GM18520 (cell line): ENCODE results near the gene MET.

Experiments
- ATAC-seq: cut with Tn5 transposase; IDR thresholded peaks from one replicate; pipeline ENCODE4 v1.9.1; 2021; ENCODE audit not compliant: unreplicated experiment

Gene MET

DNA sequence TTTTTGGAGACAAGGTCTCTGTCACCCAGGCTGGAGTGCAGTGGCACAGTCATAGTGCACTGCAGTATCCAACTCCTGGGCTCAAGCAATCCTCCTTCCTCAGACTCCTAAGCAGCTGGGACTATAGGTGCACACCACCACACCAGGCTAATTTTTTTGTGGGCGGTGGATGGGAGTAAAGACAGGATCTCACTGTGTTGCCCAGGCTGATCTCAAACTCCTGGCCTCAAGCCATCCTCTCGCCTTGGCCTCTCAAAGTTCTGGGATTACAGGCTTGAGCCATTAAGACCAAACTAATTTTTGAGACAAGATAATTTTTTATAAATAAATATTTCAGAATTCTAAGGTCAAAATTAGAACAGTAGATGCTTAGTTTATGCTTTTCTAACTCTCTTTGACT lies 109.6 kb downstream of the MET start:
- no peak for ATAC-seq

DNA sequence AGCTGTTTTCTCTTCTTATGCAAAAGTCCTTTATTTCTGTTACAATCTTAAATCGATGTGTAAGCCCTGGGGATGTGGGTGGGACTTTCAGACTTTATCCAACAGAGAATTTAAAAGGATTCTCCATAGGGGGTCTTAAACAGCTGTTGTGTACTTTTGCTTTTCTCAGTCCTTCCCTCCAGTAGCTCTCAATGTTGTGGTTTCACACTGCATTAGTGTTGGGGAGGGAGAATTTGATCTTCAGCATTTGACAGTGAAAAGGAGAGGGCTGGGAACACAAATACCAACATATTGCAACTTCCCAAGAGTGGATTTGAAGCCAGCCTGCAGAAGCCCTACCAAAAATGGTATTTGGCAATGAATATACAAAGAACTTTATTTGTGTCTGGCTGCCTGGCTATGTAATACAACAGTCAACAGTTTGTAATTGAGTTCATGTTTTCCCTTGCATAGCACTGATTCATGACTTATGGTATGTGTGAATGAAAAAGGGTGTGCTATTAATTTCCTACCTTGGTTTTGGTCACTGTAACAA lies 110.2 kb downstream of the MET start:
- ATAC-seq: no peak

DNA sequence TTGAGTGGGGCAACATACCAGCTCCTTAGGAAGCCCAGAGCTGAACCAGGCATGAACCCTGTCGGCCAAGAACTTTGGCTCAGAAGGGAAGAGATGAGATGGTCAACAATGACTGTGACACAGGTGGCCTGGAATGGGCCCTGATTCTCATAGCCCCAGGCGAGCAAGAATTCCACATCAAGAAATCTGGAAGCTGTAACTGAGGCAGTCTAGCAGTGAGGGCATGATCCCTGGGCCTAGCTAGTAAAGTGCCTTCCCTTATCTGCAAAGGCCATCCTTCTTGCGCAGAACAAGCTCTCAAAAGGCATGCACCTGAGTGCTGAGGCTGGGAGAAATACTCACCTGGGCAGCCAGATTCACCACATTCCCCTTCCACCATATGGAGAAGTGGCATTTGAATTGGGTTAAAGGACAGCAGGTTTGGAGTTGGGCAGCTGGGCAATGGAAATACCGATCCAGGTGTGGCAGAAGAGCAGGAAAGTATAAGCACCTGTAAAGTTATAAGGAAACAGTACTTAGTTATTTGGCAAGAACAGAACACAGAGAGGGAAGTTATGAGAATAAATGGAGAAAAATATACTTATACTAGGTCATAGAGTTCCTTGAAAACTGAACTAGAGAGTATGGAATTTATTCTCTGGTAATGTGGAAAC lies 111.8 kb downstream of the MET start:
- no peak for ATAC-seq

DNA sequence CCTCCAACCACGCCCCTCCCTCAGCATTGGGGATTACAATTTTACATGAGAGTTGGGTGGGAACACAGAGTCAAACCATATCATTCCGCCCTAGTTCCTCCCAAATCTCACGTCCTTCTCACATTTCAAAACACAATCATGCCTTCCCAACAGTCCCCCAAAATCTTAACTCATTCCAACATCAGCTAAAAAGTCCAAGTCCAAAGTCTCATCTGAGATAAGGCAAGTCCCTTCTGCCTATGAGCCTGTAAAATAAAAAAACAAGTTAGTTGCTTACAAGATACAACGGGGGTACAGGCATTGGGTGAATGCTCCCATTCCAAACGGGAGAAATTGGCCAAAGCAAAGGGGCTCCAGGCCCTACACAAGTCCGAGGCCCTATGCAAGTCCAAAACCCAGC lies 112.7 kb downstream of the MET start:
- ATAC-seq: no peak

DNA sequence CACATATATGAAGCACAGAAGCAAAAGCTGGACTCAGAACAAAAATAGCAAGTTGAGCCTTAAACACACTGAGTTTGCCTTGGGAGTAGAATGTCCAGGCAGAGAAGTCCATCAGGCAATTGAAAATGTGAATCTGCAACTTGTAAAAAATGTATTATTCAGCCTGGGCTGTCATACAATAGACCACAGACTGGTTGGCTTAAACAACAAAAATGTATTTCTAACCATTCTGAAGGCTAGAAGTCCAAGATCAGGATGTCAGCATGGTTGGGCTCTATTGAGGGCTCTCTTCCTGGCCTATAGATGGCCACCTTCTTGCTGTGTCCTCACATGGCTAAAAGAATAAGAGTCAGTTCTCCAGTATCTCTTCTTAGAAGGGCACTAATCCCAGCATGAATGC lies 113.8 kb downstream of the MET start:
- ATAC-seq: no peak

DNA sequence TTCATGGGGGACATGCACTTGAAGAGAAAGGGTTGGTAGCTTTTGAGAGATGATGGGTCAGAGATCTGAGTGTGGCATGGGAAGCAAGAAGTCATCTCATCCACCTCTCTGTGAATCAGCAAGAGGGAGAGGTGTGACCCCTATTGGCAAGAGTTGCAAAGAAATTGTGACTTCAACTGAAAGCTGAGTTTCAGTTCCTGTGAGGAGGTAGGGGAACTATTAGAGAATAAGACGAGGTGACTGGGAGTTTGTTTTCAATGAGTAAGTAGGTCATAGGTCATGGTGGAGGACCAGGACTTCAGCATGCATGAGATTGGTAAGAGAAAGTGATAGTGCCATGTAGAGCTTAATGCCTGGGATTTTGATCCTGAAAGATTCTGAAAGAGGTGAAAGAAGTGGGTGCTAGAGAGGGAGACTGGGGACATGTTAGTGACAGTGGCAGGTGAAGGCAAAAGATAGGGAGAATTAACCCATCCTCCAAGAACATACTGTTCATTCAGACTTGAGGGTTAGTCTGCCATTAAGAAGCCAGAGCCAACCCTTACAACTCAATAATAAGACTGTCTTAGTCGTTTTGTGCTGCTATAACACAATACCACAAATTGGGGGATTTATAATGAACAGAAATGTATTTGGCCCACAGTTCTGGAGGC lies 114.9 kb downstream of the MET start:
- peak; percentile 99 for ATAC-seq

DNA sequence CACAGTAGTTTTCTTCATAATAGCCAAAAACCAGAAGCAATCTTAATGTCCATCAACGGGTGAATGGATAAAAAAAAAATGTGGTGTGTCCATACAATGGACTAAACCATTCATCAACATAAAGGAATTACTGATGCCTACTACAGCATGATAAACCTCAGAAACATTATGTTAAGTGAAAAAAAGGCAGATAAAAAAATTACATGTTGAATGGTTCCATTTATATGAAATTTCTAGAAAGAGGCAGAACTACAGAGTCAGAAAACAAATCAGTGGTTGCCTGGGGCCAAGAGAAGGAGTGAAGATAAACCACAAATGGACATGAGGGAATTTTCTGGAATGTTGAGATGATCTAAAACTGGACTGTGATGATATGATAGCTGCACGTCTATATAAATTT lies 115.9 kb downstream of the MET start:
- no peak for ATAC-seq

DNA sequence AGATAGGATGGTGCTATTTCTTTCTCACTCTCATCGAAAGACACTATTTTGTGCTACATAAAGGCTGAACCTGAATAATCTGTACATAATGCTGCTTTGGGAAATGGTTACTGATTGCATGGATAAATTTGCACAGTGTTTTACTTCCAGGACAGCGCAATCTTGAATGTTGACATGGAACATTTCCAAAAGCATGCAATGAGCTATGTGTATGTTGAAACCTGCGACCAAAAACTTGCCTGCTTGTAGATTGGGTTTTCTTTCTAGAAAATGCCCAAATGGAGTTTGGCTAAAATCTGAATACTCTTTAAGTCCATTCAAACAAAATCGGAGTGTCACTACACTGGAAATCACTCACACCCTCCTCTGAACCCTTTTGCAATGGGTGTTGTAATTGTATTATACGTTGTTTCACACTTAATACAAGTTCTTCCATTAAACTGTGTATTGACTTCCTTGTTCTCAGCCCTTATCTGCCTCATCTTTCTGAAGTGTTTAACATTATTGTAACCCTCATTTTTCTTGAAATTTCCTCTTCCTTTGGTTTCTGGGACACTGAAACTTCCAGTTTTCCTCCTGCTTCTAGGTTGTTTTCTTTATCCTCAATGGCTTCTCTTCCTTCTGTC lies 116.7 kb downstream of the MET start:
- ATAC-seq: no peak

DNA sequence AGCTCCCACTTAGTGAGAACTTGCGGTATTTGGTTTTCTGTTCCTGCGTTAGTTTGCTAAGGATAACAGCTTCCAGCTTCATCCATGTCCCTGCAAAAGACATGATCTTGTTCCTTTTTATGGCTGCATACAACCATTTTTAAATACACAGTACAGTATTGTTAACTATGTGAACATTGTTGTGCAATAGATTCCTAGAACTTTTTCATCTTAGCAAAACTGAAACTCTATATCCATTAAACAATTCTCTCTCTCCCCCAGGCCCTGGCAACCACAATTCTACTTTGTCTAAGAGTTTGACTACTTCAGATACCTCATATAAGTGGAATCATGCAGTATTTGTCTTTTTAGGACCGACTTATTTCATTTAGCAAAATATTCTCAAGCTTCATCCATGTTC lies 118.0 kb downstream of the MET start:
- ATAC-seq: no peak

DNA sequence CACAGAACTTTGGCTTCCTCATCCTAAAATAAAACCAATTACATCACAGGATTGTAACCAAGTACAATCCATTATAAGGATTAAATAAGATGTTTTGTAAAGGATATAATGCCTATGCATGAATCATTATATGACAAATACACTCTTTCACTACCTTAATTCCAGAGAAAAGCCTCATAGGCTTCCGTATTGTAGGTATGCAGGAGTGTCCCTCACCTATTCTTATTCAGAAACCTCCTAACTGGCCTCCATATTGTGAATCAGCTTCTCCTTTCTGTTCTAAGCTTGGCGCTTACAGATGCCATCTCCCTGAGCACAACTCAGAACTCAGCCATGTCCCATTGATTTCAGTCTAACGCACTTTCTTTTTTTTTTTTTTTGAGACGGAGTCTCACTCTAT lies 120.8 kb downstream of the MET start:
- ATAC-seq: no peak

DNA sequence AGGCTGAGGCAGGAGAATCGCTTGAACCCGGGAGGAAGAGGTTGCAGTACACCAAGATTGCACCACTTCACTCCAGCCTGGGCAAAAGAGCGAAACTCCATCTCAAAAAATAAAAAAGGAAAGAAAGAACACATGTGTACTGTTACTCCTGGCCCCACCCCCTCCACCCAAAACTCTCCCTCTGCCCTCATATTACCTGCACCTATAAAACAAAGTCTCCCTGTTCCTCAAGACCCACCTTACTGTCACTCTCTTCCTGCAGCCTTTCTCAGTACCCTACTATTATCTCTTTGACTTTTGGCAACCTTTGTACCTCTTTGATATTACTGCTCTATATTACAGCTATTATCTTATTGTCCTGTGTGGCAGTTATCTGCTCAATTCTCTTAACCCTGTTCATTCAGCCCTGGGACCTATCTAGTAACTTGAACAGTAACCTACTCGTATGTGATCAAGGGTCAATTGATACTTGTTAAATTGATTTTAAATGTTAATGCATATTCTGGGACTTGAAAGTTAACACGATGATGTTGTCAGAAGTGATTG lies 121.9 kb downstream of the MET start:
- ATAC-seq: no peak

DNA sequence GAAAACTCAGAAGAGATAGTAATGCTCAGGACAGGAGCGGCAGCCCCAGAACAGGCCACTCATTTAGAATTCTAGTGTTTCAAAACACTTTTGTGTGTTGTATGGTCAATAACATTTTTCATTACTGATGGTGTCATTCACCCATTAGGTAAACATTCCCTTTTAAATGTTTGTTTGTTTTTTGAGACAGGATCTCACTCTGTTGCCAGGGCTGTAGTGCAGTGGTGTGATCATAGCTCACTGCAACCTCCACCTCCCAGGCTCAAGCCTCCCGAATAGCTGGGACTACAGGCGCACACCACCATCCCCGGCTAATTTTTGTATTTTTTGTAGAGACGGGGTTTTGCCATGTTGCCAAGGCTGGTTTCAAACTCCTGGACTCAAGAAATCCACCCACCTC lies 124.5 kb downstream of the MET start:
- ATAC-seq: no peak

DNA sequence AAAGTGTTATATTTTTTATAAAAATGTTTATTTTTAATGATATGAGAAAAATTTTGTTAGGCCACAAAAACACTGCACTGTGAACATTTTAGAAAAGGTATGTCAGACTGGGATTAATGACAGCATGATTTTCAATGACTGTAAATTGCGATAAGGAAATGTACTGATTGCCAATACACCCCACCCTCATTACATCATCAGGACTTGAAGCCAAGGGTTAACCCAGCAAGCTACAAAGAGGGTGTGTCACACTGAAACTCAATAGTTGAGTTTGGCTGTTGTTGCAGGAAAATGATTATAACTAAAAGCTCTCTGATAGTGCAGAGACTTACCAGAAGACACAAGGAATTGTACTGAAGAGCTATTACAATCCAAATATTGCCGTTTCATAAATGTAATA lies 125.6 kb downstream of the MET start:
- no peak for ATAC-seq

DNA sequence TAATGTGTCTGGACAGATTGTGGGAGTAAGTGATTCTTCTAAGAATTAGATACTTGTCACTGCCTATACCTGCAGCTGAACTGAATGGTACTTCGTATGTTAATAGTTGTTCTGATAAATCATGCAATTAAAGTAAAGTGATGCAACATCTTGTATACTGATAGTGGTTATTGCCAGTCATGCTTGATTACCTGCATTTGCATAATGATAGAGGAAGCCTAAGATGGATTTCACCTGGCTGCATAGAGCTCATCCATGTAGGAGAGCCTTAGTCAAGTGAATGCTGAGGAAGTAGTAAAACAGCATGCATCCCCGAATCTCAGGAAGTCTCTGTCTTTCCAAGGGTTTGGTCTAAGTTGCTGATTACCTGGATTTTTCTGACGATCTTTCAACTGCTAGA lies 126.2 kb downstream of the MET start:
- ATAC-seq: no peak

DNA sequence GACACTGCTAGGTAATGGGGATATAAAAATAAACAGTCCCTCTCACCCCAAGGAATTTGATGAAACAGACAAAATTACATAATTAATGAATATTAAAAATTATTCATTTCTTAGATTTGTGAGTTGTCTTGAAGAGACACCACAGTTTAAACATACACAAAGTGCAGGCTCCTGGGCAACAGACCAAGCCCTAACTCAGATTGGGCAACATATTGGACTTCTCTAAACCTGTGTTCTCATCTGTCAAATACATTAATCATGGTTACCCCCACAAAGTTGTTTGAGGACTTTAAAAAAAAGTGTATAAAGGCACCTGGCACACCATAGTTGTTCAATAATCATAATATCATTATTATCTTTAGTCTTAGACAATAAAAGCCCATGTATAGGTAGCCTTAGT lies 127.9 kb downstream of the MET start:
- ATAC-seq: no peak

DNA sequence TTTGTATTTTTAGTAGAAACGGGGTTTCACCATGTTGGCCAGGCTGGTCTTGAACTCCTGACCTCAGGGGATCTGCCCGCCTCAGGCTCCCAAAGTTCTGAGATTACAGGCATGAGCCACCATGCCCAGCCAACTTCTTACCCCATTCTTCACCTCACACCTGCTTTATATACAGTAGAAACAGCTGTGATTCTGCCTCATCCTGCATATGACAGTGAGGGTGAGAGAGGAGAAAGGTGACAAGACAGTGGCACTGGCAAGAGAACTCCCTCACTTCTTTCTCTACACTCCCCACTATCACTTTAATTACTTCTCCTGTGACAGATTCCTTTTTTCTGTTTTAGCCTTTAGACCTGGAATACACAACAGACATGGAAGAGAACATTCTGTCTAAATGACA lies 128.6 kb downstream of the MET start:
- peak; percentile 11 for ATAC-seq

DNA sequence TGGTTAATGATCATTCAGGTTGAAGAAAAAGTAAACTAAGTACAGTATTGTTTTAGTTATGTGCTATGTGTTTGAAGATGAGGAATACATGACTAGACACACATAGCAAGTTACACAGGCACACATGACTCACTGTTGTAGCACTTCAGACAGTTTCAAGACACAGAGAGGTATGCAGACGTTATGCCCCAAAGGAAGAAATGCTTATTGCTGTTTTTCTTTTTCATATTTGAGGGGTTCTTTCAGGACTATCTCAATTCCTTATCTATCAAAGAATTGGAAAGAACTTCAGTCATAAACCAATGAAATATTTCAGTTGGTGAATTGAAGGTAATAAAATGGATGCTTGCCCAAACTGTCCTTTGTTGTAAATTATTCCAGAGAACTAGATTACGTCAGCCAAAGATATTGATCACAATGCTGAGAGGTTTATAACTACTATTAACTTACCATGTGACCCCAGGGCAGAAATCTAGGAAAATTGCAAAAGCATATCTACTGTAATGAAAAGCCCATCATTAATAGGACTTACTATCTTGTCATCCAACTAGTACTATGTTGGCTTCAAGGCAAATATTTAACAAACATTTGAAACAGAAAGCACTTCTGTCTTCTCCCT lies 129.2 kb downstream of the MET start:
- peak; percentile 44 for ATAC-seq

DNA sequence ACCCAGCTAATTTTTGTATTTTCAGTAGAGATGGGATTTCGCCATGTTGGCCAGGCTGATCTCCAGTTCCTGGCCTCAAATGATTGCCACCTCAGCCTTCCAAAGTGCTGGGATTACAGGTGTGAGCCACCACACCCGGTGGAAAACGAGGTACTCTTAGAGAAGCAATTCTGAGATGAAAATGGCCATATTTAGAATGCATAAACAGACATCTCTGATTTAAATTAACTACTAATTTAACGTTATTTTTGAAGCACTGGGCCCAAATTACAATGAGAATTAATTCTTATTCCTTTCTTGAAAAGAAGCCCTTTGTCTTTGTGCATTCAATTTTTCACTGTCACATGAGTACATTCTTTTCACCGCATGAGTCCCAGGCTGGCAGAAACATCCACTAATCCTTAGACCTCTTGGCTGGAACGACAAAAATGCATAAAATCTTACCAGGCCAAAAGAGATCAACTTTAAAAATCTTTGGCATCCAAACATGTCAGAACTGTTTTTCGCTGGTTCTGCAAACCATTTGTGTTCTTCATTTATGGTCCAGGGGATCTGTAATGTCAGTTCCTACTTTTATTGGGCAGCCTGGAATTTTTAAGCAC lies 130.2 kb downstream of the MET start:
- ATAC-seq: no peak

DNA sequence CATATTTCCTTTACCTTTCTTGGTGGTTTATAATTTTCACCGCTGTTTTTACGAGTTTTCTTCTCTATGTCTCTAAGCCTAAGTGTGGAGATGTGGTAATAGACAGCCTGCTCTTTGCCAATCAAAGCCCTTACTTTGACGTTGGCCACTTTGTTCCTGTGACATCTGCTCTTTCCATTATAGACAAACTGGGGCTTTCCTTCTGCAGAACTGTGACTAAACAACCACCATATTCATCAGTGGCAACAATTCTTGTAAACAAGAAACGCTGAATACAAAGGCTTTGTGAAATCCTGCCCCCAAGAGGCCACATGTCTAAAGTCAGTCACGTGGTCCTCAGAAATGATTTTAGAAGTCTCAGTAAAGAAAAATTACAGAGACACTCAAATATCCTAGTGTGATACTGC lies 130.8 kb downstream of the MET start:
- ATAC-seq: peak; percentile 80

DNA sequence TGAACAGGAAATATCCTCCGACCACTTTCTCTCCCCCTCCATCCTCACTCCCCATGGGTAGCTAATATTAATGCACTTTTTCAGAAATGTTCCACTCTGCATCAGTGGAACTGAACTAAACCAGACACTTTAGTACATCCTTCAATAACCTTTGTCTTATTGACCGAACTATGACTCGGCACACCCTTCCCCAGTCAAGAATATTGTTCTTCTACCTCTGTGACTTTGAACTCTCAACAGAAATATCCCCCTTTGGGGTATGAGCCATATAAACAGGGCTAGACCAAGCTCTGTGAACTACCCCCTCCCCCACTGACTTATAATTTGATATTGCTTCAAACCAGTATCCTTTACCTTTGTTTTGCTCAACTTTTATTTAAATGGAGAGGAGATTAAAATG lies 132.5 kb downstream of the MET start:
- ATAC-seq: no peak

DNA sequence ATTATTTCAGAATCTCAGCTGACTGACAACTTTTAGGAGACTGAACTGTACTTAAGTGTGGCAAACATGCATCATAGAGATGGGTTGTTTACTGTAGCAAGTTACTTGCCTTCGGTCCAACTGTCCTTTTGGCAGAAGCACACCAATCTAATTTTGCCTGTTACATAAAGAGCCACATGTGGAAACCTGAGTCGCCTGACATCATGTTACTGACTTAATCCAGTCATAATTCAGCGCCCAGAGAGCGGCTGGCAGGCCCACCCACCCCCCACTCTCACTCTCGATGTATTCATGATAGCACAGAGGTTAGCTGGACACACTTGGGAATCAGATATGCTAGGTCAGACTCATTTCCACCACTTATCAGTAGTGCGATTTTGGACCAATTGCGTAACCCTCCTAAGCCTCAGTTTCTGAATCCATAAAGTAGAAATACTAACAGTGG lies 133.1 kb downstream of the MET start:
- no peak for ATAC-seq
